GM21825 (cell line): ENCODE results near the gene EPHA6.
"Not testable (repeated sequence)": the region's sequence is repeated elsewhere in the genome, so short reads cannot be mapped to it uniquely, and the experiment has no call there.

Experiments used
- ATAC-seq: cut with Tn5 transposase; IDR thresholded peaks from one replicate; pipeline ENCODE4 v1.9.1; 2021; ENCODE audit warnings: mild to moderate bottlenecking, moderate library complexity; ENCODE audit not compliant: unreplicated experiment

EPHA6 gene

GRCh38 chr3:97010881-97011657 is 196.7 kb downstream of the EPHA6 start:
- no peak for ATAC-seq

DNA sequence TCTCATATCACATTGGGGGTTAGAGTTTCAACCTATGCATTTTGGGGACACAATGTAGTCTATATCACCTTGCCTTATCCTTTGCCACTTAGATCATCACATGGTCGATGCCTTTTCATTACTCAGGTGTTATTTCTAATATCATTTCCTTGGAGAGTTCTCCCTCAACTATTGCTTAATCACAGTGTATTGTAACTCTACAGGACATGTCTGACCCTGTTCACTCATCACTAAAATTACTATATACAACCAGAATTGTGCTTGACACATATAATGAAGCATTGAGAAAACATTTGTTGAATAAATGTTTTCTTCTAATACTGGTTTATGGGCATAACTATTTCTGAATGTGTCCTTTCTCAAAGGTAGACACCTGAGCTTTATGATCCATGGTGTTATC is 207.4 kb downstream of the EPHA6 start:
- ATAC-seq, result no peak

GRCh38 chr3:97025612-97026011 is 211.2 kb downstream of the EPHA6 start:
- ATAC-seq, result not testable (repeated sequence)

DNA sequence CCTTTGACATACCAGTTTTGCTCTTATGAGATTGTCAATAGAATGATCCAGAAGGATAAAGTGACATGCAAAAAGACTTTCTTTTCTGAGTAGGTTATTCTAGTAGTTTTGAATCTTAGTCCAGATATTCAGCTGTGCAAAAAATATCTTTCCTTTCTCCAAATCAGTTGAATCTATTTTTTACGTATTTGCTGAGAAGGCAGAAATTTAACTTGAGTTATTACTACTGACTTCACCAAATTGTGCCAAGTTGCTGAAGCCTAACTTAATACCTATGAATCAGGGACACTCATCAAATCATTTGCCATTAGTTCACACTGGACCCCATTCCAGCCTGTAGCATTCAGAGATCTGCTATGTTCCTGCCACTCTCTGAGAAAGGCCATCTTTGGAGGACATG is 215.6 kb downstream of the EPHA6 start:
- ATAC-seq, result no peak

DNA sequence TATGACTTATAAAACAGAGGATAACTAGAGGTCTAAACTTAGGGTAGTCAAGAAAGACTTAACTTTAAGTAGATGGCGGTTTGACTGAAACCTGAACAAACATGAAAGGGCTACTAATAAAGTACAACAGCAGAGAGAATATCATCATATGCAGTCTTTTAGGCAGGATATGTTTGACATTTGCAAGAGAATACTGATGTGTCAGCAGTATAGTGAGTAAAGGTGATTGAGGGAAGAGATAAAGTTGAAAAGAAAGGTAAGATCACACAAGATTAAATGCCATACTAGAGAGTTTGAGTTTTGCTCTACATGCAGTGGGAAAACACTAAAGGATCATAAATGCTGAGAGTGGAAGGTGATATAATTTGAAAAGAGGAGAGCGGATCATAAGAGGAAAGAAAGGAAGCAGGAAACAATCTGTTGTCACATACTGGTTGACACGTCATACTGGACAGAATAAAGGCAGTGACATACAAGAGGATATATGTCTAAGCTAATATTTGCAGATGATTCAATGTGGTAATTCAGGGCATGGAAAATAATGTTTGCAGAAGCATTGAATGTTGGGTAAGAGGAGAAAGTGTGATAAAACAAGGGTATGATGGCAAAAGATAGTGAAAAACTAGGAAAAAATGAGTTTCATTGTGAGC is 223.0 kb downstream of the EPHA6 start:
- no peak for ATAC-seq

GRCh38 chr3:97043411-97043810 is 229.0 kb downstream of the EPHA6 start:
- ATAC-seq, result no peak

- ATAC-seq, result no peak
These were observed 243.0 kb downstream of the EPHA6 start for GRCh38 chr3:97057365-97057764.

- ATAC-seq, result no peak
These were observed 244.8 kb downstream of the EPHA6 start for GRCh38 chr3:97059168-97059567.

GRCh38 chr3:97066531-97066930 is 252.1 kb downstream of the EPHA6 start:
- ATAC-seq, result no peak

DNA sequence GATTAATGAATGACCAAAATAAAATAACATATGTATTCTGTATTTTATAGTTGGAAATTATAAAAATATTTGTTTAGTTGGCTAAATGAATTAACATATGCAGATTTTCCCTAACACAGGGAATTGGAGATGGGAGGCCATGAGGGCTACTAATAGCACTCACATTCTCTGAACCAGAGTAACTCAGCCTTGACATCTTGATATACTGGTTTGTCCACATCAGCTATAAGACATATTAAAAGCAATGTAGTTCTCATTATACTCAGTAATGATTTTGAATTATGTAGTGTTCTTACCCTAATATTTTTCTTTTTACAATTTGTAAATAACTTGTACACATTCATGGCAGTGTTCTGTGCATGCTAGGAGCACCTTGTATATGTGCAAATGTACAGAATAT is 255.9 kb downstream of the EPHA6 start:
- ATAC-seq, result no peak

DNA sequence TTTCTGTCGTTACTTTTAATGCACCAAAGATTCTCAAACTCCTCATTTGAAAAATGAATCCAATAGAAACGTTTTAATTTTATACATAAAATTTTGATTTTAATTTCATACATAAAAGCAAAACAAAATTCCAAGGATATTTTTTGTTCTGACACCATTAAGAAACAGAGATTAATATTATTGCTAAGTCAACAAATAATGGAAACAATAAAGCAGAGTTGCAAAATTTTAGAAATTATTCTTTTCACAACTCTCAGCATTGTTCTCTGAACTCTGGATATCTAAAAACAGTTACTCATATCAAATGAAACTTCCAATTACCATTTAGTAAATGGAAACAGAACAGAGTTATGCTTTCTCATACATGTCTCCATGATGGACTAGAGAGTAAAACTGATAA is 260.2 kb downstream of the EPHA6 start:
- no peak for ATAC-seq

DNA sequence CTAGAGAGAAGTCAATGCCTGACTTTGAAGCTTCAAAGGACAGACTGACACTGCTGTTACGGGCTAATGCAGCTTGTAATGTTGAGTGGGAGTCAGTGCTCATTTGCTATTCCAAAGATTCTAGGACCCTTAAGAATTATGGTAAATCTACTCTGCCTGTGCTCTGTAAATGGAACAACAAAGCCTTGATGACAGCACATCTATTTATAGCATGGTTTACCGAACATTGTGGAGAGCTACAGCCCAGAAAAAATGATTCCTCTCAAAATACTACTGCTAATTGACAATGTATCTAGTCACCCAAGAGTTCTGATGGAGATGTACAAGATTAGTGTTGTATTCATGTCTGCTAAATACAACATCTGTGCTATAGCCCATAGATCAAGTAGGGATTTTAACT is 262.3 kb downstream of the EPHA6 start:
- ATAC-seq, result no peak

DNA sequence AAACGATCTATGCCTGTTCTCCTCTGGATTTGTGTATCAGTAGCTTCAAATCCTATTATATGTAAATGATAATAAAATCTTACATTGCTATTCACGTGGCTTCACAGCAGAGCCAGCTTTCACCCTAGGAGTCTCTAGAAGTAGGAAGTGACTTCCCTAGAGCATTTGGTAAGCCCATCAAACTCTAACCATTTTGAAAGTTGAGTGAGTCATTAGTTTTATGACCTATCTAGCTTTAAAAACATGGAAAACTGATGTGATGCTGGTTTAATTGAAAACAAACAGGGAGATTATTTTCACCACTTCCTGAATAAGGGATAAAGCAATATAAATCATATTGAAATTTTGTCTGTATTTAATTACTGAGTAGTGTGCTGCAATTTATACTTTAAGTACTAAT is 275.2 kb downstream of the EPHA6 start:
- ATAC-seq, result no peak

- ATAC-seq, result no peak
These were observed 288.2 kb downstream of the EPHA6 start for GRCh38 chr3:97102641-97103040.

DNA sequence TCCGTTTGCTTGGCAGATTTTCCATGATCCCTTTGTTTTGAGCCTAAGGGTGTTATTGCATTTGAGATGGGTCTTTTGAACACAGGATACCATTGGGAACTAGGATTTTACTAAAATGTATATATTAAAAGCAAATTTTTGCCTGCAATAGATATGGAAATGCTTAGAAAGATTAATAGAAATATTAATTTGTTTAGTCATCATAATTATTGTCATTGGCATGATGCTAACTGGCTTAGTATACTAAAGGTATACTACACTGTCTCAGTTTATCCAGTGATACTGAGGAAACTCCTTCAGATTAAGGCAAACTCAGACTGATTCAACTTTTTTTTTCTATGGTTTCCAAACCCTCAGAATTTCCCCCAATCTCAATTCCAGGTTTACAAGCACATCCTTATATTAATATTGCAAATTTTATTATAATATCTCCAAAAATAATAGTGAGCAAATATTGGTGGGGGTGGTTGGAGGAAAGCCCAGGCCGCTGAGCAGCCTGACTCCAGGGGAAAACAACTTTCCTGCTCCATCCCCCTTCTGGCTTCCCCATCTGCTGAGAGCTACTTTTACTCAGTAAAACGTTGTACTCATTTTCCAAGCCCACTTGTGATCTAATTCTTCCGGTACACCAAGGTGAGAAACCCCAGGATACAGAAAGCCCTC is 291.7 kb downstream of the EPHA6 start:
- ATAC-seq, result no peak

GRCh38 chr3:97106652-97106989 is 292.2 kb downstream of the EPHA6 start:
- no peak for ATAC-seq

DNA sequence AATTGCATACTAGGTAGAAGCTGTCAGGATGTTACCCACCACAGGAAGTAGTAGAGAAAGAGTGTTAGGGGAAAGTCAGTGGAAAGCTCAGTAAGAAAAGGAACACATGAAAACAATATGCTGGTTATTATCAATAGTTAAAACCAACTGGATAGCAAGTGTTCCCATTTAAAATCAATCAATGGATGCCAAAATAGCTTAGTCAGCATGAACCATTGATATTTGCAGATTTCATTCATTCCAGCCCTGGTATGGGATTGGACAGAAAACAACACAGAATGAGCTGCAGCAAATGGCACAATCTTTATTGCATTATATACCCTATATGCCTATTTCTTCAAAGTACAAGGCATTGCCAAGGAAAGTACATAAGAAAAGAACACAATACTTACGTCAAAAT is 293.7 kb downstream of the EPHA6 start:
- ATAC-seq, result no peak

DNA sequence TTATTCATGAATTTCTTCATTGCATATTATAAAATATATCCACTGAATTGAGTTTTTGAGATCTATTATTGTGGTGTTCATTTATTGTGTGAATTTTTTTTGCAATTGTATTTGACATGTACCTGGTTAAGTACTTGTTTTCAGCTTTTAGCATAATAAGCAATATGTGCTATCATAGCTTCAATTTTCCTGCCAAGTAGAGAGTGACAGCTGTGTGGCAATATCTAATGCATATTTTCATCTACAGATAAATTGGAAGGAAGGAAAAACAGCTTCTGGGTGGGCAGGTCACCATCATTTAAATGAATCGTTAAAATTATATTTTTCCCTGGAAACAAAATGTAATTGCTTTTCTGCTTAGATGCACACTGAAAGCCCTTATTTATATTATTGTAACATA is 296.9 kb downstream of the EPHA6 start:
- no peak for ATAC-seq

DNA sequence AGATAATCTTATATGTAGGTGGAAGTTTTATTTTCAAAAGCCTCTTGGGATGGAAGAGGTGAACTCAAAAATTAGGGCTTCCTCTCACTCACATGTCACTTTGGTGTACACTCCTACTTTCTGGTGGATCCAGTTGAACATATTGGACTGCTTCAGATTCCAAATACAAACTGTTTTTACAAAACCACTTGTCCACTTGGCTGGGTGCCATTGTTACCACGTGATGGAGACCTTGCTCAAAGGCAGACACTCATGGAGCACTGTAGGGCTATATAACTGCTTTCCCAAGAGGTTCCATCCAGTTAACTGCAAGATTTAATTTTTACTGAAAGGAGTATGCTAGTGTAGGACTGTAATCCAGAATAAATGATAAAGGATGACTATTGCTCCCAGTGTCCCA is 307.0 kb downstream of the EPHA6 start:
- ATAC-seq, result no peak

- ATAC-seq, result no peak
These were observed 311.6 kb downstream of the EPHA6 start for GRCh38 chr3:97125902-97126499.

DNA sequence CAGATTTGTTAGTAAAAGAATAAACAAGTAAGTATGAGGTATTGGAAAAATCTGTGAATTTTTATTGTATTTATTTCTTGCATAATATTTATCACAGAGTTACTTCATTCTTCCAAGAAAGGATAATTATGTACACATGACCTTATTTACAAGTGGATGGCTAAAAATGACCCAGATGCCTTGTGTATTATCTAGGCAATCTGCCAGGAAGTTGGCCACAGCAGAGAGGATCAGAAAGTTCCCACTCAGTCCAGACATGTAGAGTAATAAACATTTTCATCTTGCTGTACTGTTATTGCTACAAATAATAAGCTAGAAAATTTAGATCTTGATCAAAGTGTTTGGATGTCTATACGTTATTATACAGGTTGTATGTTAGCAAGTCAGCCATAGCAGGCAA is 317.1 kb downstream of the EPHA6 start:
- no peak for ATAC-seq
